H1 (cell line): Measurements from ENCODE around the gene BRICD5. TPM values are rescaled to one million over a fixed set of nuclear protein-coding genes. Genes with fewer than 3 reads are reported as not detected.

ENCODE experiments used
- CHD7 ChIP-seq: fragments of 300-600 bp; sonication (generic); IDR thresholded peaks from 2 replicates; pipeline ENCODE4 v1.7.1; 2012; ENCODE audit warnings: low read length, moderate library complexity, mild to moderate bottlenecking, inconsistent platforms; ENCODE audit not compliant: insufficient replicate concordance
- EP300 ChIP-seq, 2 experiments: IDR thresholded peaks; 1 replicate in 1 of 2; 2 replicates in 1 of 2; pipeline ENCODE4 v1.6.1; 2011 to 2012; ENCODE audit warnings: low read depth in 2 of 2, low read length in 2 of 2, mild to moderate bottlenecking in 2 of 2, borderline replicate concordance in 1 of 2, inconsistent platforms in 1 of 2, moderate library complexity in 1 of 2
- EZH2 ChIP-seq: fragments of 200-600 bp; sonication (generic); IDR thresholded peaks from 2 replicates; pipeline ENCODE4 v1.7.1; 2012; ENCODE audit warnings: low read depth, mild to moderate bottlenecking, moderate library complexity, low read length, inconsistent platforms; ENCODE audit not compliant: severe bottlenecking
- HDAC6 ChIP-seq: IDR thresholded peaks from one replicate; pipeline ENCODE4 v1.7.1; 2012; ENCODE audit warnings: low read depth, mild to moderate bottlenecking, inconsistent platforms, low read length, moderate library complexity
- JUND ChIP-seq: IDR thresholded peaks from 2 replicates; pipeline ENCODE4 v1.6.1; 2011; ENCODE audit warnings: mild to moderate bottlenecking, improper control_type of control experiment, low read length
- MAFK ChIP-seq: IDR thresholded peaks from 2 replicates; pipeline ENCODE4 v1.6.1; 2012; ENCODE audit warnings: low read depth, mild to moderate bottlenecking, improper control_type of control experiment, low read length
- NANOG ChIP-seq: IDR thresholded peaks from 2 replicates; pipeline ENCODE4 v1.6.1; 2011; ENCODE audit warnings: low read length, low read depth, mild to moderate bottlenecking, inconsistent platforms; ENCODE audit not compliant: insufficient read depth, poor library complexity, severe bottlenecking
- polyA plus RNA-seq, 7 experiments: library from polyadenylated mRNA; depleted of rRNA in 3 of 7; stranded (reverse) in 5 of 7; unstranded in 2 of 7; fragments of >200 nt in 5 of 7; fragments of 200-250 nt in 2 of 7; gene quantifications; 1 replicate in 5 of 7; 2 replicates in 1 of 7; 4 replicates in 1 of 7; pipeline versions ENCODE4 v1.2.1 to v1.2.3, GENCODE V29; 2011 to 2013; ENCODE audit warnings: missing spikeins in 2 of 7, mixed read lengths in 2 of 7
- total RNA-seq: library from RNA; stranded (reverse); fragmentation: NEBNext Ultra II Directional; extraction: Animal tissue kit (Norgen Biotek cat#: 25700); gene quantifications from 2 replicates; pipeline ENCODE4 v1.2.1, GENCODE V29; 2021

BRICD5 gene
- total and polyA plus RNA-seq, 2 of the 8 experiments (the other 6 are each of a cell fraction or from before 2014, with no cell fraction given): 8.5 to 14.2 TPM

GRCh38 chr16:2205104-2205966 is 5.3 kb downstream of the BRICD5 start, which contains the start of gene MLST8 (continued):
- TF ChIP-seq MAFK (no peak), CHD7 (no peak), HDAC6 (no peak), NANOG (peak; percentile 7), EP300 (IDR thresholded peaks at IDR 0.05; ENCODE audit: borderline replicate concordance in 1 of 2, low read depth in 2 of 2, low read length in 2 of 2) (peak in 1 of 2 experiments; percentile 97; a peak in 2 of 3 replicates), JUND (peak; percentile 88), EZH2 (no peak)
